GM23338 (cell line): ENCODE data around the gene IGFBP7. TPM values are rescaled to one million over a fixed set of nuclear protein-coding genes. Genes with fewer than 3 reads are reported as not detected.
A peak's percentile ranks its signal among the peaks of the same experiment; 100 is the strongest.

Source experiments
- ATAC-seq: fragments of 200-7000 bp; cut with Tn5 transposase; 3 replicates; pipeline ENCODE4 v1.9.1; 2020
- DNase-seq: peaks from one replicate; pipeline ENCODE4 v3.0.0-alpha.2; 2015; ENCODE audit warnings: low spot score
- H2AFZ ChIP-seq: fragments of 200-600 bp; sonication (generic); 2 replicates; pipeline ENCODE4 v1.8.0; 2016; ENCODE audit warnings: antibody characterized with exemption, mild to moderate bottlenecking, moderate library complexity
- H3F3A ChIP-seq: fragments of 200-600 bp; sonication (generic); replicated peaks from 2 replicates; pipeline ENCODE4 v1.8.0; 2017; ENCODE audit warnings: antibody characterized with exemption, mixed run types, low read depth
- H3K27ac ChIP-seq: fragments of 200-600 bp; sonication (generic); 2 replicates; pipeline ENCODE4 v1.6.1; 2016; ENCODE audit warnings: low read depth
- H3K27me3 ChIP-seq: fragments of 200-600 bp; sonication (generic); 2 replicates; pipeline ENCODE4 v1.8.0; 2016; ENCODE audit warnings: mild to moderate bottlenecking, mixed run types, moderate library complexity; ENCODE audit not compliant: insufficient read depth
- H3K36me3 ChIP-seq: fragments of 200-600 bp; sonication (generic); 2 replicates; pipeline ENCODE4 v1.8.0; 2016; ENCODE audit warnings: mild to moderate bottlenecking; ENCODE audit not compliant: insufficient read depth
- H3K4me1 ChIP-seq: fragments of 200-600 bp; sonication (generic); 2 replicates; pipeline ENCODE4 v1.8.0; 2016; ENCODE audit warnings: mild to moderate bottlenecking, moderate library complexity; ENCODE audit not compliant: insufficient read depth
- H3K4me2 ChIP-seq: fragments of 200-600 bp; sonication (generic); 2 replicates; pipeline ENCODE4 v1.7.1; 2017; ENCODE audit warnings: mixed run types
- H3K4me3 ChIP-seq: fragments of 200-600 bp; sonication (generic); 2 replicates; pipeline ENCODE4 v1.6.1; 2016; ENCODE audit warnings: mixed run types
- H3K79me2 ChIP-seq: fragments of 200-600 bp; sonication (generic); replicated peaks from 2 replicates; pipeline ENCODE4 v1.8.0; 2017; ENCODE audit warnings: mild to moderate bottlenecking; ENCODE audit not compliant: insufficient read depth
- H3K9me2 ChIP-seq: fragments of 200-600 bp; sonication (generic); 2 replicates; pipeline ENCODE4 v1.8.0; 2017; ENCODE audit not compliant: insufficient read depth
- H4K20me1 ChIP-seq: fragments of 200-600 bp; sonication (generic); replicated peaks from 2 replicates; pipeline ENCODE4 v1.8.0; 2017; ENCODE audit warnings: mild to moderate bottlenecking; ENCODE audit not compliant: insufficient read depth
- H3K27ac Mint-ChIP-seq: 2 replicates; pipeline ENCODE4 v1.8.0; 2020; ENCODE audit warnings: inconsistent platforms, mild to moderate bottlenecking, moderate library complexity, mixed read lengths
- H3K27me3 Mint-ChIP-seq: 3 replicates; pipeline ENCODE4 v1.8.0; 2022; ENCODE audit warnings: low read depth, mild to moderate bottlenecking, moderate library complexity, mixed read lengths, inconsistent platforms; ENCODE audit not compliant: insufficient read depth, poor library complexity
- H3K36me3 Mint-ChIP-seq: 3 replicates; pipeline ENCODE4 v1.8.0; 2021; ENCODE audit warnings: low read depth, mild to moderate bottlenecking, inconsistent platforms, moderate library complexity, mixed read lengths
- H3K4me1 Mint-ChIP-seq: 3 replicates; pipeline ENCODE4 v1.8.0; 2020; ENCODE audit warnings: mild to moderate bottlenecking, inconsistent platforms, mixed read lengths
- H3K4me3 Mint-ChIP-seq: 3 replicates; pipeline ENCODE4 v1.8.0; 2021; ENCODE audit warnings: moderate library complexity, mild to moderate bottlenecking, inconsistent platforms, mixed read lengths
- H3K9me3 Mint-ChIP-seq: 3 replicates; pipeline ENCODE4 v1.8.0; 2020; ENCODE audit warnings: moderate library complexity, mild to moderate bottlenecking, inconsistent platforms, mixed read lengths
- CREB1 ChIP-seq: fragments of 250-450 bp; sonication (Bioruptor Pico); IDR thresholded peaks from 2 replicates; pipeline ENCODE4 v1.5.0; 2020; ENCODE audit warnings: low read depth, mild to moderate bottlenecking, moderate library complexity
- EZH2 ChIP-seq: fragments of 200-600 bp; sonication (generic); IDR thresholded peaks from one replicate; pipeline ENCODE4 v1.8.0; 2017; ENCODE audit warnings: antibody characterized with exemption, mild to moderate bottlenecking, low read depth; ENCODE audit not compliant: unreplicated experiment
- EZH2phosphoT487 ChIP-seq: fragments of 200-600 bp; sonication (generic); IDR thresholded peaks from one replicate; pipeline ENCODE4 v1.8.1; 2018; ENCODE audit warnings: antibody characterized with exemption; ENCODE audit not compliant: unreplicated experiment
- JUNB ChIP-seq: IDR thresholded peaks from one replicate; pipeline ENCODE4 v1.6.1; 2016; ENCODE audit warnings: antibody characterized with exemption; ENCODE audit not compliant: unreplicated experiment
- NANOG ChIP-seq: IDR thresholded peaks from 2 replicates; pipeline ENCODE4 v1.6.1; 2016; ENCODE audit warnings: antibody characterized with exemption, borderline replicate concordance
- POLR2AphosphoS5 ChIP-seq: IDR thresholded peaks from 2 replicates; pipeline ENCODE4 v1.6.1; 2016; ENCODE audit warnings: antibody characterized with exemption, low read depth
- STAT1 ChIP-seq: IDR thresholded peaks from one replicate; pipeline ENCODE4 v1.6.1; 2016; ENCODE audit warnings: antibody characterized with exemption; ENCODE audit not compliant: unreplicated experiment
- ZNF114 ChIP-seq: fragments of 250-450 bp; sonication (Bioruptor Pico); IDR thresholded peaks from 2 replicates; pipeline ENCODE4 v1.5.0; 2020; ENCODE audit warnings: mild to moderate bottlenecking, moderate library complexity
- ZNF331 ChIP-seq: fragments of 250-450 bp; sonication (Bioruptor Pico); IDR thresholded peaks from 2 replicates; pipeline ENCODE4 v1.5.0; 2020; ENCODE audit warnings: low read depth, mild to moderate bottlenecking, moderate library complexity
- ZNF462 ChIP-seq: fragments of 250-450 bp; sonication (Bioruptor Pico); IDR thresholded peaks from 2 replicates; pipeline ENCODE4 v1.5.0; 2020; ENCODE audit warnings: mild to moderate bottlenecking, moderate library complexity
- polyA plus RNA-seq: library from polyadenylated mRNA; unstranded; fragments of >200 nt; fragmentation: Nextera tagmentation; extraction: Ambion mirVana; gene quantifications from 2 replicates; pipeline ENCODE4 v1.2.1, GENCODE V29; 2016
- total RNA-seq: library from RNA; depleted of rRNA; stranded (reverse); fragments of >200 nt; shearing (Covaris generic); gene quantifications from 2 replicates; pipeline ENCODE4 v1.2.3, GENCODE V29; 2014
- TF ChIP-seq, protein P1 (sequence below), 2 experiments: fragments of 200-600 bp in 1 of 2; sonication (generic) in 1 of 2; conservative IDR thresholded peaks; 2 replicates each; pipeline versions ENCODE4 v1.5.1 to v1.6.1; 2016 to 2017; ENCODE audit warnings: antibody characterized with exemption in 2 of 2, low read depth in 2 of 2, mild to moderate bottlenecking in 2 of 2, moderate library complexity in 1 of 2
- TF ChIP-seq, protein P2 (sequence below): IDR thresholded peaks from one replicate; pipeline ENCODE4 v1.6.1; 2018; ENCODE audit warnings: antibody characterized with exemption; ENCODE audit not compliant: unreplicated experiment
- TF ChIP-seq, protein P3 (sequence below): IDR thresholded peaks from 2 replicates; pipeline ENCODE4 v1.6.1; 2016; ENCODE audit warnings: antibody characterized with exemption

IGFBP7 gene
- total and polyA plus RNA-seq, 2 experiments from 2014 or later: 0.49 to 7.9 TPM

- Mint-ChIP-seq H3K4me1 (no peaks in the 10 kb centered on the region), H3K4me3 (no peak overlapping the region), H3K27me3 (peaks cover 7% of the 10 kb centered on the region), H3K27ac (no peak overlapping the region), H3K9me3 (no peaks in the 10 kb centered on the region), H3K36me3 (no peaks in the 10 kb centered on the region)
- no peak overlapping the region for H3K27ac ChIP-seq
- H3K27me3 ChIP-seq: no peaks in the 10 kb centered on the region
- H3K4me2 ChIP-seq: no peak overlapping the region
- DNase-seq (no peak), ATAC-seq (no peak)
- H3K4me3 ChIP-seq: no peak overlapping the region
- no peaks in the 10 kb centered on the region for H3F3A ChIP-seq
- H3K36me3 ChIP-seq: no peaks in the 10 kb centered on the region
- no peak for TF ChIP-seq STAT1
- TF ChIP-seq NANOG: no peak
- no peak for TF ChIP-seq EZH2phosphoT487
- no peak for TF ChIP-seq POLR2AphosphoS5
- no peak for TF ChIP-seq CREB1 (CRISPR knock-in tag)
- no peak for TF ChIP-seq ZNF462 (CRISPR knock-in tag)
- TF ChIP-seq, protein P1, sequence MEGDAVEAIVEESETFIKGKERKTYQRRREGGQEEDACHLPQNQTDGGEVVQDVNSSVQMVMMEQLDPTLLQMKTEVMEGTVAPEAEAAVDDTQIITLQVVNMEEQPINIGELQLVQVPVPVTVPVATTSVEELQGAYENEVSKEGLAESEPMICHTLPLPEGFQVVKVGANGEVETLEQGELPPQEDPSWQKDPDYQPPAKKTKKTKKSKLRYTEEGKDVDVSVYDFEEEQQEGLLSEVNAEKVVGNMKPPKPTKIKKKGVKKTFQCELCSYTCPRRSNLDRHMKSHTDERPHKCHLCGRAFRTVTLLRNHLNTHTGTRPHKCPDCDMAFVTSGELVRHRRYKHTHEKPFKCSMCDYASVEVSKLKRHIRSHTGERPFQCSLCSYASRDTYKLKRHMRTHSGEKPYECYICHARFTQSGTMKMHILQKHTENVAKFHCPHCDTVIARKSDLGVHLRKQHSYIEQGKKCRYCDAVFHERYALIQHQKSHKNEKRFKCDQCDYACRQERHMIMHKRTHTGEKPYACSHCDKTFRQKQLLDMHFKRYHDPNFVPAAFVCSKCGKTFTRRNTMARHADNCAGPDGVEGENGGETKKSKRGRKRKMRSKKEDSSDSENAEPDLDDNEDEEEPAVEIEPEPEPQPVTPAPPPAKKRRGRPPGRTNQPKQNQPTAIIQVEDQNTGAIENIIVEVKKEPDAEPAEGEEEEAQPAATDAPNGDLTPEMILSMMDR (conservative IDR thresholded peaks at IDR 0.05; ENCODE audit: low read depth in 2 of 2): no peak
- TF ChIP-seq EZH2: no peak
- TF ChIP-seq, protein P2, sequence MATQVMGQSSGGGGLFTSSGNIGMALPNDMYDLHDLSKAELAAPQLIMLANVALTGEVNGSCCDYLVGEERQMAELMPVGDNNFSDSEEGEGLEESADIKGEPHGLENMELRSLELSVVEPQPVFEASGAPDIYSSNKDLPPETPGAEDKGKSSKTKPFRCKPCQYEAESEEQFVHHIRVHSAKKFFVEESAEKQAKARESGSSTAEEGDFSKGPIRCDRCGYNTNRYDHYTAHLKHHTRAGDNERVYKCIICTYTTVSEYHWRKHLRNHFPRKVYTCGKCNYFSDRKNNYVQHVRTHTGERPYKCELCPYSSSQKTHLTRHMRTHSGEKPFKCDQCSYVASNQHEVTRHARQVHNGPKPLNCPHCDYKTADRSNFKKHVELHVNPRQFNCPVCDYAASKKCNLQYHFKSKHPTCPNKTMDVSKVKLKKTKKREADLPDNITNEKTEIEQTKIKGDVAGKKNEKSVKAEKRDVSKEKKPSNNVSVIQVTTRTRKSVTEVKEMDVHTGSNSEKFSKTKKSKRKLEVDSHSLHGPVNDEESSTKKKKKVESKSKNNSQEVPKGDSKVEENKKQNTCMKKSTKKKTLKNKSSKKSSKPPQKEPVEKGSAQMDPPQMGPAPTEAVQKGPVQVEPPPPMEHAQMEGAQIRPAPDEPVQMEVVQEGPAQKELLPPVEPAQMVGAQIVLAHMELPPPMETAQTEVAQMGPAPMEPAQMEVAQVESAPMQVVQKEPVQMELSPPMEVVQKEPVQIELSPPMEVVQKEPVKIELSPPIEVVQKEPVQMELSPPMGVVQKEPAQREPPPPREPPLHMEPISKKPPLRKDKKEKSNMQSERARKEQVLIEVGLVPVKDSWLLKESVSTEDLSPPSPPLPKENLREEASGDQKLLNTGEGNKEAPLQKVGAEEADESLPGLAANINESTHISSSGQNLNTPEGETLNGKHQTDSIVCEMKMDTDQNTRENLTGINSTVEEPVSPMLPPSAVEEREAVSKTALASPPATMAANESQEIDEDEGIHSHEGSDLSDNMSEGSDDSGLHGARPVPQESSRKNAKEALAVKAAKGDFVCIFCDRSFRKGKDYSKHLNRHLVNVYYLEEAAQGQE: no peak
- TF ChIP-seq ZNF331: no peak
- TF ChIP-seq, protein P3, sequence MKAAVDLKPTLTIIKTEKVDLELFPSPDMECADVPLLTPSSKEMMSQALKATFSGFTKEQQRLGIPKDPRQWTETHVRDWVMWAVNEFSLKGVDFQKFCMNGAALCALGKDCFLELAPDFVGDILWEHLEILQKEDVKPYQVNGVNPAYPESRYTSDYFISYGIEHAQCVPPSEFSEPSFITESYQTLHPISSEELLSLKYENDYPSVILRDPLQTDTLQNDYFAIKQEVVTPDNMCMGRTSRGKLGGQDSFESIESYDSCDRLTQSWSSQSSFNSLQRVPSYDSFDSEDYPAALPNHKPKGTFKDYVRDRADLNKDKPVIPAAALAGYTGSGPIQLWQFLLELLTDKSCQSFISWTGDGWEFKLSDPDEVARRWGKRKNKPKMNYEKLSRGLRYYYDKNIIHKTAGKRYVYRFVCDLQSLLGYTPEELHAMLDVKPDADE: no peak
- TF ChIP-seq JUNB: no peak
- TF ChIP-seq ZNF114 (CRISPR knock-in tag): no peak
- H3K9me2 ChIP-seq: 0 out of 2 replicates have a peak, but pooled peaks cover 7% of the 10 kb centered on the region
- no peaks in the 10 kb centered on the region for H3K4me1 ChIP-seq
- no peaks in the 10 kb centered on the region for H4K20me1 ChIP-seq
- H2AFZ ChIP-seq: peak overlapping the region; percentile 66
- H3K79me2 ChIP-seq: no peaks in the 10 kb centered on the region
Measured at GRCh38 chr4:57064811-57065711, 45.1 kb downstream of the IGFBP7 start.
